Glutamatergic neuron (in vitro differentiated cells): ENCODE measurements around the gene LZTFL1. TPM values are rescaled to one million over a fixed set of nuclear protein-coding genes. Genes with fewer than 3 reads are reported as not detected.

ENCODE experiments used
- DNase-seq: peaks from one replicate; pipeline ENCODE4 v3.0.0; 2022
- H3K27ac Mint-ChIP-seq: one replicate; pipeline ENCODE4 v1.8.0; 2020; ENCODE audit warnings: mild to moderate bottlenecking, mixed read lengths, inconsistent platforms; ENCODE audit not compliant: unreplicated experiment
- H3K27me3 Mint-ChIP-seq: one replicate; pipeline ENCODE4 v1.8.0; 2020; ENCODE audit warnings: mild to moderate bottlenecking, moderate library complexity, mixed read lengths, inconsistent platforms; ENCODE audit not compliant: unreplicated experiment
- H3K36me3 Mint-ChIP-seq: one replicate; pipeline ENCODE4 v1.8.0; 2020; ENCODE audit warnings: mild to moderate bottlenecking, mixed read lengths, inconsistent platforms; ENCODE audit not compliant: unreplicated experiment
- H3K4me1 Mint-ChIP-seq: one replicate; pipeline ENCODE4 v1.8.0; 2020; ENCODE audit warnings: mild to moderate bottlenecking, low read depth, mixed read lengths, inconsistent platforms; ENCODE audit not compliant: unreplicated experiment
- H3K4me3 Mint-ChIP-seq: one replicate; pipeline ENCODE4 v1.8.0; 2020; ENCODE audit warnings: mild to moderate bottlenecking, mixed read lengths, inconsistent platforms; ENCODE audit not compliant: unreplicated experiment
- H3K9me3 Mint-ChIP-seq: one replicate; pipeline ENCODE4 v1.8.0; 2020; ENCODE audit warnings: mild to moderate bottlenecking, moderate library complexity, mixed read lengths, inconsistent platforms; ENCODE audit not compliant: unreplicated experiment
- total RNA-seq: library from RNA; stranded (reverse); fragmentation: NEBNext Ultra II Directional; extraction: Animal tissue kit (Norgen Biotek cat#: 25700); gene quantifications from one replicate; pipeline ENCODE4 v1.2.1, GENCODE V29; 2021; ENCODE audit not compliant: unreplicated experiment
- TF ChIP-seq, protein P1 (sequence below): fragments of 200-600 bp; sonication (generic); IDR thresholded peaks from one replicate; pipeline ENCODE4 v1.5.0; 2021; ENCODE audit not compliant: partially characterized antibody, unreplicated experiment

The LZTFL1 gene
- total RNA-seq, 1 donor from 2014 or later, result 5.9 TPM

DNA sequence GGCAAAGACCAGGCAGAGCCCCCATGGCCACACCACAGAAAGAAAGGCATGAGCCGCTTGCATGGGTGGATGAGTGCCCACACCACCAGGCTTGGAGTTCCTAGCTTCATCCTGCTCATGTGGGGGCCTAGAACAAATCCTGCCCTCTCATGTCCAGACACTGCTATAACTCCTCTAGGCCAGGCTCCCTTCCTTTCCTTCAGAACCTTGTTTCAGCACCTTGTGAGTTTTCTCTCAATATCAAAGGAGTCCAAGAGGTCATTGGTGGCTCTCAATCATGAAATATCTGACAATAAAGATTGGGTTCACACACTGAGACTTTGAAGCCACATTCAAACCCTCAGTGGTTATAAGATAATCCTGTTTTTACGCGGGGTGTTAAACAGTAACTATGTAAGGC is 58.3 kb downstream of the LZTFL1 start:
- H3K27me3 Mint-ChIP-seq, result peaks cover 1% of the 10 kb centered on the region
- H3K4me1 Mint-ChIP-seq, result no peaks in the 10 kb centered on the region
- no peaks in the 10 kb centered on the region for H3K36me3 Mint-ChIP-seq
- peaks cover 3% of the 10 kb centered on the region for H3K9me3 Mint-ChIP-seq
- no peak overlapping the region for H3K4me3 Mint-ChIP-seq
- no peak overlapping the region for H3K27ac Mint-ChIP-seq
- no peak for DNase-seq
- TF ChIP-seq, protein P1, sequence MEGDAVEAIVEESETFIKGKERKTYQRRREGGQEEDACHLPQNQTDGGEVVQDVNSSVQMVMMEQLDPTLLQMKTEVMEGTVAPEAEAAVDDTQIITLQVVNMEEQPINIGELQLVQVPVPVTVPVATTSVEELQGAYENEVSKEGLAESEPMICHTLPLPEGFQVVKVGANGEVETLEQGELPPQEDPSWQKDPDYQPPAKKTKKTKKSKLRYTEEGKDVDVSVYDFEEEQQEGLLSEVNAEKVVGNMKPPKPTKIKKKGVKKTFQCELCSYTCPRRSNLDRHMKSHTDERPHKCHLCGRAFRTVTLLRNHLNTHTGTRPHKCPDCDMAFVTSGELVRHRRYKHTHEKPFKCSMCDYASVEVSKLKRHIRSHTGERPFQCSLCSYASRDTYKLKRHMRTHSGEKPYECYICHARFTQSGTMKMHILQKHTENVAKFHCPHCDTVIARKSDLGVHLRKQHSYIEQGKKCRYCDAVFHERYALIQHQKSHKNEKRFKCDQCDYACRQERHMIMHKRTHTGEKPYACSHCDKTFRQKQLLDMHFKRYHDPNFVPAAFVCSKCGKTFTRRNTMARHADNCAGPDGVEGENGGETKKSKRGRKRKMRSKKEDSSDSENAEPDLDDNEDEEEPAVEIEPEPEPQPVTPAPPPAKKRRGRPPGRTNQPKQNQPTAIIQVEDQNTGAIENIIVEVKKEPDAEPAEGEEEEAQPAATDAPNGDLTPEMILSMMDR, result no peak

GRCh38 chr3:45782381-45782780 is 59.5 kb downstream of the LZTFL1 start:
- Mint-ChIP-seq H3K27me3 (peaks cover 1% of the 10 kb centered on the region), H3K4me1 (no peaks in the 10 kb centered on the region), H3K36me3 (no peaks in the 10 kb centered on the region), H3K4me3 (no peak overlapping the region), H3K27ac (no peak overlapping the region), H3K9me3 (peaks cover 3% of the 10 kb centered on the region)
- TF ChIP-seq, protein P1, result no peak
- DNase-seq, result no peak

- H3K9me3 Mint-ChIP-seq, result peaks cover 3% of the 10 kb centered on the region
Measured at GRCh38 chr3:45781841-45782240, 60.1 kb downstream of the LZTFL1 start.

DNA sequence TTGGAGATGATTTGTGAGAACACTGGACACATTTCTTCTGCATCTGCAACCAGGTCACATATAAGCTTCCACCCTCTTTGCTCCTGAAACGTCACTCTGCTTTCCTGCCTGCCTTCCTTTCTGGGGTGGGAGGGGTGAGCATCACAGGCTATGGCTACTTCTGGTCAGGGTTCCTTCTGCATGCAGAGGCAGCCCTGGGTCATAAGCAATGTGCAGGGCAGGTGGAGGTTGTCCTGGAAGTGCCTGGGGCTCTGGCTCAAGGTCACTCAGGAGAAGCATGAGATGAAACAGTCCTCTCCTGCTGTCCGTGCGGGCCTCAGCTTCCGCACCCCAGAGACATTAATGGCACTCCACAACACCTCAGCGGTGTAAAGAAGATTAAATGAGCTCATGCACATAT is 60.6 kb downstream of the LZTFL1 start:
- Mint-ChIP-seq H3K4me3 (no peak overlapping the region), H3K4me1 (no peaks in the 10 kb centered on the region), H3K36me3 (no peaks in the 10 kb centered on the region), H3K27me3 (peaks cover 3% of the 10 kb centered on the region), H3K27ac (no peak overlapping the region), H3K9me3 (peaks cover 3% of the 10 kb centered on the region)
- DNase-seq, result no peak
- TF ChIP-seq, protein P1, result no peak

More at GRCh38 chr3:45781841-45782240, 60.1 kb downstream of the LZTFL1 start:
- Mint-ChIP-seq H3K4me3 (no peak overlapping the region), H3K4me1 (no peaks in the 10 kb centered on the region), H3K27ac (no peak overlapping the region), H3K36me3 (no peaks in the 10 kb centered on the region), H3K27me3 (peaks cover 3% of the 10 kb centered on the region)
- no peak for DNase-seq
- TF ChIP-seq, protein P1, result no peak

- H3K36me3 Mint-ChIP-seq, result no peaks in the 10 kb centered on the region
- no peak overlapping the region for H3K27ac Mint-ChIP-seq
- H3K4me3 Mint-ChIP-seq, result no peak overlapping the region
- peaks cover 3% of the 10 kb centered on the region for H3K9me3 Mint-ChIP-seq
- no peaks in the 10 kb centered on the region for H3K4me1 Mint-ChIP-seq
- TF ChIP-seq, protein P1, result no peak
- peaks cover 3% of the 10 kb centered on the region for H3K27me3 Mint-ChIP-seq
- no peak for DNase-seq
Measured at GRCh38 chr3:45779746-45780735, 61.9 kb downstream of the LZTFL1 start.
